Measurements from ENCODE around the gene DNAAF8.

DNA sequence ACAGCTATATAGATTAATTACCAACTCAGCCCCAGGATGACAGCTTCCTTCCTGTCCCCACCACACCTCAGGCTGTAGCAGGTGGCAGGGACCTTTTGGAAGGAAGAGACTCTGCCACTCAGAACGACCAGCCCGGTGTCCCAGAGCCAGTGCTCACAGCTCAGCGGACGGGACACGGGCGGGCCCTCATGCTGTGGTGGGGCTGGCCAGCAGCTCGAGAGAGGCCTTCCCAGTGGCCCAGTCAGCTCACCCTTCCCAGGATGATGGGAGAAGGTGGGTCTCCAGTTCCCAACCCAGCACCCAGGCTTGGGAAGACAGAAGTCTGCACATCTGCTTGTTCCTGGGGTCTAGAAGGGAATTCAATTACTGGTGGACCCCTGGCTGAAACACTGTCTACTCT is 30.4 kb upstream of the DNAAF8 start:
- TF ChIP-seq POLR2A (IDR thresholded peaks at IDR 0.05) (no peak), POLR2AphosphoS5 (IDR thresholded peaks at IDR 0.05) (no peak)
